ENCODE data around the gene GPR62. TPM values are rescaled to one million over a fixed set of nuclear protein-coding genes. Genes with fewer than 3 reads are reported as not detected.

GPR62 gene
- total RNA-seq, 1 donor from 2014 or later: not detected

- H3K36me3 Mint-ChIP-seq (ENCODE audit: low read depth): peaks cover 7% of the 10 kb centered on the region
- DNase-seq (ENCODE audit: low spot score): no peak
- H3K27me3 Mint-ChIP-seq (ENCODE audit: low read depth): no peaks in the 10 kb centered on the region
- no peak overlapping the region for H3K4me3 Mint-ChIP-seq (ENCODE audit: unreplicated experiment)
- H3K9me3 Mint-ChIP-seq (ENCODE audit: low read depth): no peaks in the 10 kb centered on the region
- no peak for TF ChIP-seq CTCF (IDR thresholded peaks at IDR 0.05)
- peaks cover 22% of the 10 kb centered on the region for H3K4me1 Mint-ChIP-seq (ENCODE audit: low read depth)
- H3K27ac Mint-ChIP-seq (ENCODE audit: unreplicated experiment): no peak overlapping the region
These were observed 7.8 kb downstream of the GPR62 start for GRCh38 chr3:51962854-51963530.

DNA sequence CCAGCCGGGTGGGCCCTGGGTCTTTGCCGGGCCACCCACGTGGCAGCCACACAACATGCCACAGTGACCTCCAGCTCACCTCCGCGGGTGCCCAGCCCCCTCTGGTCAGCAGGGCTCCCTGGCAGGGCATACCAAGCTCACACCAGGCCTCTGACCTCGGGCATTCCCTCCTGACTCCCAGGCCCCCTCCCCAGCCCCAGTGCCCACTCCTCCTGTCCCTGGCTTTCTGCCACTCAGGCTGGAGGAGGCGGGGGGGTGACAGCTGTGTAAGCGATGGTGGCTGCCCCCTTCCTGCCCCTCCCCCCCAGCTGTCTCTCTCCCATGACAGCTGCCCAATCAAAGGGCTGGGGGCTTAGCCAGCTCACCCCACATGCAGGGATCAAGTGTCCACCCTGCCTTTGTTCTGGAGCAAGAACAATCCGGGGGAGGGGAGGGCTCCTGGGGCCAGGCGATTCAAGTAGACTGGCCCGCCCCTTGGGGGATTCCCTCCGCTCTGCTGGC is 8.8 kb downstream of the GPR62 start:
- H3K9me3 Mint-ChIP-seq (ENCODE audit: low read depth): no peaks in the 10 kb centered on the region

GRCh38 chr3:51964521-51964920 is 9.3 kb downstream of the GPR62 start:
- peaks cover 29% of the 10 kb centered on the region for H3K4me1 Mint-ChIP-seq (ENCODE audit: low read depth)
- peaks cover 4% of the 10 kb centered on the region for H3K36me3 Mint-ChIP-seq (ENCODE audit: low read depth)
- H3K4me3 Mint-ChIP-seq (ENCODE audit: unreplicated experiment): no peak overlapping the region
- H3K27me3 Mint-ChIP-seq (ENCODE audit: low read depth): no peaks in the 10 kb centered on the region
- no peak for DNase-seq (ENCODE audit: low spot score)
- no peak for TF ChIP-seq CTCF (IDR thresholded peaks at IDR 0.05)
- H3K27ac Mint-ChIP-seq (ENCODE audit: unreplicated experiment): no peak overlapping the region
- H3K9me3 Mint-ChIP-seq (ENCODE audit: low read depth): no peaks in the 10 kb centered on the region

More for the DNA sequence above, 8.8 kb downstream of the GPR62 start:
- Mint-ChIP-seq H3K4me1 (ENCODE audit: low read depth) (peaks cover 27% of the 10 kb centered on the region), H3K27me3 (ENCODE audit: low read depth) (no peaks in the 10 kb centered on the region), H3K36me3 (ENCODE audit: low read depth) (peaks cover 4% of the 10 kb centered on the region), H3K4me3 (ENCODE audit: unreplicated experiment) (no peak overlapping the region), H3K27ac (ENCODE audit: unreplicated experiment) (no peak overlapping the region)
- TF ChIP-seq CTCF (IDR thresholded peaks at IDR 0.05): no peak
- DNase-seq (ENCODE audit: low spot score): no peak

- H3K4me3 Mint-ChIP-seq (ENCODE audit: unreplicated experiment): peak overlapping the region; percentile 77
- H3K4me1 Mint-ChIP-seq (ENCODE audit: low read depth): peaks cover 29% of the 10 kb centered on the region
- no peaks in the 10 kb centered on the region for H3K27me3 Mint-ChIP-seq (ENCODE audit: low read depth)
- H3K27ac Mint-ChIP-seq (ENCODE audit: unreplicated experiment): no peak overlapping the region
- TF ChIP-seq CTCF (IDR thresholded peaks at IDR 0.05): no peak
- no peaks in the 10 kb centered on the region for H3K9me3 Mint-ChIP-seq (ENCODE audit: low read depth)
- no peak for DNase-seq (ENCODE audit: low spot score)
- H3K36me3 Mint-ChIP-seq (ENCODE audit: low read depth): peaks cover 2% of the 10 kb centered on the region
These were observed 10.8 kb downstream of the GPR62 start for GRCh38 chr3:51966016-51966415.

DNA sequence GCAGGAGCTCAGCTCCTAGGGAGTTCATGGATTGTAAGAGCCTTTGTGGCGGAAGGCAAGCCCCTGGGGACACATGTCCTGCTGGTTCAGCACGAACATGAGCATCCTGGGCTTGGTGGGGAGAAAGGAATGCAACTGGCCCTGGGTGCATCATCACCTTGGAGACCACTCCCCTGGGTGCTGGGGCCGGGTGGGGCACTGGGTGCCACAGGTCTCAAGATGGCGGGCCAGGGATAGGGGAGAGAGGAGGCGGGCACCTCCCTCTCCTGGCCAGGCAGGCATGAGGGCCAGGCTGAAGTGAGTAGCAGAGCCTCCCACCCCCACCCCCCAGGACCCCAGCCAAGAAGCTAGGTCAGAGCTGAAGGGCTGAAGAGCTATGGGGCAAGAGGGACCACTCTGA is 11.3 kb downstream of the GPR62 start:
- Mint-ChIP-seq H3K4me1 (ENCODE audit: low read depth) (peaks cover 29% of the 10 kb centered on the region), H3K27ac (ENCODE audit: unreplicated experiment) (no peak overlapping the region)
- DNase-seq (ENCODE audit: low spot score): no peak

More for the DNA sequence above, 11.3 kb downstream of the GPR62 start:
- Mint-ChIP-seq H3K36me3 (ENCODE audit: low read depth) (no peaks in the 10 kb centered on the region), H3K4me3 (ENCODE audit: unreplicated experiment) (peak overlapping the region; percentile 77), H3K27me3 (ENCODE audit: low read depth) (no peaks in the 10 kb centered on the region), H3K9me3 (ENCODE audit: low read depth) (no peaks in the 10 kb centered on the region)
- no peak for TF ChIP-seq CTCF (IDR thresholded peaks at IDR 0.05)

Data from chondrocyte (in vitro differentiated cells).